Tibial artery (tissue), 4 donors: ENCODE measurements around the gene AKAP8L.

Source experiments
- DNase-seq, 2 donors: peaks; one replicate each; pipeline ENCODE4 v3.0.0-alpha.2; 2019
- H3K27ac ChIP-seq, 2 donors: fragments of 200-600 bp; sonication (generic) in 1 of 2; 1 replicate in 1 of 2; 2 replicates in 1 of 2; pipeline ENCODE4 v1.5.1; 2018 to 2019; ENCODE audit warnings: mild to moderate bottlenecking in 1 of 2
- H3K27me3 ChIP-seq, 2 donors: fragments of 200-600 bp; sonication (generic) in 1 of 2; one replicate each; pipeline versions ENCODE4 v1.5.1 to v1.6.0; 2016 to 2019
- H3K36me3 ChIP-seq, 3 donors: fragments of 200-600 bp; sonication (generic) in 2 of 3; one replicate each; pipeline ENCODE4 v1.5.1; 2016 to 2019; ENCODE audit warnings: mild to moderate bottlenecking in 2 of 3
- H3K4me1 ChIP-seq, 4 donors: fragments of 200-600 bp; sonication (generic) in 2 of 4; 1 replicate in 3 of 4; 2 replicates in 1 of 4; pipeline ENCODE4 v1.5.1; 2016 to 2019
- H3K4me3 ChIP-seq, 2 donors: fragments of 200-600 bp; sonication (generic) in 1 of 2; 1 replicate in 1 of 2; 2 replicates in 1 of 2; pipeline ENCODE4 v1.5.1; 2018 to 2019; ENCODE audit warnings: mild to moderate bottlenecking in 2 of 2
- H3K9me3 ChIP-seq, 3 donors: fragments of 200-600 bp; sonication (generic) in 1 of 3; one replicate each; pipeline ENCODE4 v1.5.1; 2016 to 2019
- CTCF ChIP-seq, 2 experiments: fragments of 200-600 bp in 1 of 2; fragments of 450-650 bp in 1 of 2; IDR thresholded peaks; one replicate each; pipeline ENCODE4 v1.5.1; 2017 to 2019; ENCODE audit warnings: antibody characterized with exemption in 2 of 2, mild to moderate bottlenecking in 1 of 2, moderate library complexity in 1 of 2
- intact Hi-C: fragments of 100-400 bp; cut with DNase I; formaldehyde crosslinking; loops from one replicate; pipeline ENCODE4 v1.15.0; 2023; ENCODE audit warnings: low total_unique reads

AKAP8L gene

GRCh38 chr19:15374796-15375440 is 43.9 kb downstream of the AKAP8L start:
- no peak for TF ChIP-seq CTCF (IDR thresholded peaks at IDR 0.05)
- H3K4me1 ChIP-seq: peaks cover 0 to 56% (median 52%) of the 10 kb centered on the region in 4 donors
- H3K4me3 ChIP-seq: peak overlapping the region in 1 of 2 donors; percentile 13
- no peaks in the 10 kb centered on the region for H3K9me3 ChIP-seq
- intact Hi-C loops: loop anchor here (5.0 kb wide), 2 partner anchors 108 to 198 kb away; no protein-coding TSS in a partner anchor
- H3K36me3 ChIP-seq: peaks cover 30 to 43% (median 38%) of the 10 kb centered on the region in 3 donors
- H3K27me3 ChIP-seq: no peaks in the 10 kb centered on the region
- H3K27ac ChIP-seq: peak overlapping the region; percentile 97
- DNase-seq: peak; percentile 70 to 90

GRCh38 chr19:15374105-15374651 is 44.6 kb downstream of the AKAP8L start:
- no peak for TF ChIP-seq CTCF (IDR thresholded peaks at IDR 0.05)
- H3K27ac ChIP-seq: peak overlapping the region; percentile 97

GRCh38 chr19:15373644-15374043 is 45.1 kb downstream of the AKAP8L start:
- Histone ChIP-seq H3K27ac (peak overlapping the region; percentile 97), H3K4me1 (peaks cover 0 to 56% (median 52%) of the 10 kb centered on the region in 4 donors), H3K36me3 (peaks cover 43 to 56% (median 51%) of the 10 kb centered on the region in 3 donors), H3K27me3 (no peaks in the 10 kb centered on the region), H3K9me3 (no peaks in the 10 kb centered on the region), H3K4me3 (no peak overlapping the region)
- DNase-seq: no peak
- intact Hi-C loops: no loop called here
- TF ChIP-seq CTCF (IDR thresholded peaks at IDR 0.05): no peak

More at GRCh38 chr19:15374105-15374651, 44.6 kb downstream of the AKAP8L start:
- H3K4me1 ChIP-seq: peaks cover 0 to 56% (median 52%) of the 10 kb centered on the region in 4 donors
- DNase-seq: no peak
- H3K36me3 ChIP-seq: peaks cover 38 to 51% (median 46%) of the 10 kb centered on the region in 3 donors
- H3K27me3 ChIP-seq: no peaks in the 10 kb centered on the region
- peak overlapping the region in 1 of 2 donors; percentile 13 for H3K4me3 ChIP-seq
- no peaks in the 10 kb centered on the region for H3K9me3 ChIP-seq
- intact Hi-C loops: no loop called here

- peak overlapping the region in 1 of 2 donors; percentile 97 for H3K27ac ChIP-seq
- no peaks in the 10 kb centered on the region for H3K9me3 ChIP-seq
- intact Hi-C loops: no loop called here
- no peak for TF ChIP-seq CTCF (IDR thresholded peaks at IDR 0.05)
- no peak for DNase-seq
- peaks cover 0 to 50% (median 49%) of the 10 kb centered on the region in 4 donors for H3K4me1 ChIP-seq
- H3K36me3 ChIP-seq: peaks cover 50 to 63% (median 59%) of the 10 kb centered on the region in 3 donors
- H3K4me3 ChIP-seq: no peak overlapping the region
- H3K27me3 ChIP-seq: no peaks in the 10 kb centered on the region
Measured at GRCh38 chr19:15372891-15373301, 45.9 kb downstream of the AKAP8L start.

GRCh38 chr19:15372470-15372869 is 46.3 kb downstream of the AKAP8L start:
- Histone ChIP-seq H3K27ac (no peak overlapping the region), H3K4me3 (no peak overlapping the region), H3K9me3 (no peaks in the 10 kb centered on the region), H3K36me3 (peaks cover 55 to 68% (median 62%) of the 10 kb centered on the region in 3 donors), H3K4me1 (peaks cover 0 to 46% (median 44%) of the 10 kb centered on the region in 4 donors), H3K27me3 (no peaks in the 10 kb centered on the region)
- intact Hi-C loops: no loop called here
- no peak for DNase-seq
- TF ChIP-seq CTCF (IDR thresholded peaks at IDR 0.05): no peak
